Trophoblast cell (in vitro differentiated cells and primary cell): ENCODE data around the gene ATP5PO.

Source experiments
- DNase-seq, 2 donors: peaks; one replicate each; pipeline ENCODE4 v3.0.0-alpha.2; 2016
- H2AFZ ChIP-seq: 2 replicates; pipeline ENCODE4 v1.6.1; 2013; ENCODE audit warnings: low read length, moderate library complexity, mild to moderate bottlenecking; ENCODE audit not compliant: insufficient read depth, poor library complexity
- H2AK5ac ChIP-seq: 2 replicates; pipeline ENCODE4 v1.6.1; 2013; ENCODE audit warnings: mild to moderate bottlenecking, low read length
- H2BK120ac ChIP-seq: 2 replicates; pipeline ENCODE4 v1.6.1; 2013; ENCODE audit warnings: low read length, mild to moderate bottlenecking, moderate library complexity; ENCODE audit not compliant: insufficient read depth, poor library complexity
- H2BK12ac ChIP-seq: 2 replicates; pipeline ENCODE4 v1.6.1; 2013; ENCODE audit warnings: mild to moderate bottlenecking, low read length, moderate library complexity
- H2BK5ac ChIP-seq: 2 replicates; pipeline ENCODE4 v1.6.1; 2013; ENCODE audit warnings: low read length, low read depth, moderate library complexity, mild to moderate bottlenecking; ENCODE audit not compliant: poor library complexity
- H3K14ac ChIP-seq: 2 replicates; pipeline ENCODE4 v1.6.1; 2013; ENCODE audit warnings: mild to moderate bottlenecking, low read length
- H3K18ac ChIP-seq: 2 replicates; pipeline ENCODE4 v1.6.1; 2013; ENCODE audit warnings: mild to moderate bottlenecking, low read length
- H3K23ac ChIP-seq: 2 replicates; pipeline ENCODE4 v1.6.1; 2013; ENCODE audit warnings: low read length
- H3K27ac ChIP-seq: 2 replicates; pipeline ENCODE4 v1.5.1; 2013; ENCODE audit warnings: low read depth, mild to moderate bottlenecking, inconsistent platforms, low read length, moderate library complexity
- H3K27me3 ChIP-seq: 2 replicates; pipeline ENCODE4 v1.6.1; 2013; ENCODE audit warnings: inconsistent platforms, mild to moderate bottlenecking, low read length, moderate library complexity; ENCODE audit not compliant: insufficient read depth
- H3K36me3 ChIP-seq, 2 experiments: 1 replicate in 1 of 2; 2 replicates in 1 of 2; pipeline ENCODE4 v1.6.1; 2013; ENCODE audit warnings: low read length in 2 of 2, mild to moderate bottlenecking in 2 of 2, moderate library complexity in 1 of 2; ENCODE audit not compliant: insufficient read depth in 2 of 2, control insufficient read depth in 1 of 2
- H3K4ac ChIP-seq: 2 replicates; pipeline ENCODE4 v1.6.1; 2013; ENCODE audit warnings: low read depth, mild to moderate bottlenecking, low read length, moderate library complexity
- H3K4me1 ChIP-seq, 2 experiments: 1 replicate in 1 of 2; 2 replicates in 1 of 2; pipeline ENCODE4 v1.6.1; 2013; ENCODE audit warnings: low read length in 2 of 2, mild to moderate bottlenecking in 2 of 2, moderate library complexity in 1 of 2; ENCODE audit not compliant: insufficient read depth in 2 of 2, control insufficient read depth in 1 of 2
- H3K4me2 ChIP-seq: 2 replicates; pipeline ENCODE4 v1.6.1; 2013; ENCODE audit warnings: inconsistent platforms, mild to moderate bottlenecking, low read length, moderate library complexity
- H3K4me3 ChIP-seq: 2 replicates; pipeline ENCODE4 v1.5.1; 2013; ENCODE audit warnings: mild to moderate bottlenecking, low read depth, low read length, inconsistent platforms
- H3K79me1 ChIP-seq: one replicate; pipeline ENCODE4 v1.6.1; 2013; ENCODE audit warnings: low read length
- H3K79me2 ChIP-seq: 2 replicates; pipeline ENCODE4 v1.6.1; 2013; ENCODE audit warnings: low read length, mild to moderate bottlenecking; ENCODE audit not compliant: control insufficient read depth, insufficient read depth, poor library complexity
- H3K9ac ChIP-seq: 2 replicates; pipeline ENCODE4 v1.6.1; 2013; ENCODE audit warnings: mild to moderate bottlenecking, low read length
- H3K9me3 ChIP-seq: 2 replicates; pipeline ENCODE4 v1.6.1; 2013; ENCODE audit warnings: low read depth, mild to moderate bottlenecking, control low read depth, inconsistent platforms, low read length; ENCODE audit not compliant: insufficient read depth
- H4K12ac ChIP-seq: 2 replicates; pipeline ENCODE4 v1.6.1; 2013; ENCODE audit warnings: low read depth, mild to moderate bottlenecking, low read length, moderate library complexity
- H4K8ac ChIP-seq: 2 replicates; pipeline ENCODE4 v1.6.1; 2013; ENCODE audit warnings: low read depth, mild to moderate bottlenecking, low read length, moderate library complexity
- H4K91ac ChIP-seq: one replicate; pipeline ENCODE4 v1.6.1; 2013; ENCODE audit warnings: low read depth, mild to moderate bottlenecking, low read length, moderate library complexity
- WGBS: extraction: QIAGEN DNeasy Blood & Tissue Kit; methylation state at CpG from one replicate; pipeline ENCODE4 v1.1.7; 2013; ENCODE audit warnings: missing lambda C conversion rate; ENCODE audit not compliant: insufficient read length, insufficient coverage; ENCODE audit errors: extremely low coverage; 5-methylcytosine and 5-hydroxymethylcytosine counted together

Gene ATP5PO

GRCh38 chr21:33856893-33857527 is 58.6 kb downstream of the ATP5PO start:
- Histone ChIP-seq H3K4me1 (peaks cover 2 to 7% of the 10 kb centered on the region in 2 experiments), H2BK12ac (no peak overlapping the region), H3K18ac (no peak overlapping the region), H3K36me3 (no peaks in the 10 kb centered on the region), H2AFZ (no peak overlapping the region), H3K4me2 (no peak overlapping the region), H3K27ac (no peak overlapping the region), H4K8ac (no peak overlapping the region), H2BK120ac (no peak overlapping the region), H3K14ac (no peak overlapping the region), H3K9ac (no peak overlapping the region), H2BK5ac (no peak overlapping the region), H4K12ac (no peak overlapping the region), H3K79me1 (no peaks in the 10 kb centered on the region), H3K9me3 (peaks cover 3% of the 10 kb centered on the region), H4K91ac (no peak overlapping the region), H3K27me3 (no peaks in the 10 kb centered on the region), H3K4me3 (no peak overlapping the region), H2AK5ac (no peak overlapping the region), H3K4ac (no peak overlapping the region), H3K79me2 (no peaks in the 10 kb centered on the region), H3K23ac (no peak overlapping the region)
- WGBS = no CpG with 5 or more reads among the region's 17 CpGs
- no peak for DNase-seq

GRCh38 chr21:33855190-33855589 is 60.4 kb downstream of the ATP5PO start:
- no peak overlapping the region for H3K4me2 ChIP-seq
- H4K12ac ChIP-seq = no peak overlapping the region
- H3K23ac ChIP-seq = no peak overlapping the region
- no peak overlapping the region for H3K9ac ChIP-seq
- H2AK5ac ChIP-seq = no peak overlapping the region
- H2BK12ac ChIP-seq = no peak overlapping the region
- peaks cover 2 to 7% of the 10 kb centered on the region in 2 experiments for H3K4me1 ChIP-seq
- H3K4ac ChIP-seq = no peak overlapping the region
- no peaks in the 10 kb centered on the region for H3K36me3 ChIP-seq
- H3K4me3 ChIP-seq = no peak overlapping the region
- no peak overlapping the region for H2AFZ ChIP-seq
- DNase-seq = no peak
- no CpG with 5 or more reads among the region's 6 CpGs for WGBS
- no peak overlapping the region for H2BK5ac ChIP-seq
- H3K79me1 ChIP-seq = no peaks in the 10 kb centered on the region
- no peak overlapping the region for H3K27ac ChIP-seq
- no peak overlapping the region for H4K91ac ChIP-seq
- peaks cover 3% of the 10 kb centered on the region for H3K9me3 ChIP-seq
- no peak overlapping the region for H4K8ac ChIP-seq
- no peaks in the 10 kb centered on the region for H3K27me3 ChIP-seq
- H3K18ac ChIP-seq = no peak overlapping the region
- no peaks in the 10 kb centered on the region for H3K79me2 ChIP-seq
- H3K14ac ChIP-seq = no peak overlapping the region
- H2BK120ac ChIP-seq = no peak overlapping the region

- Histone ChIP-seq H2AFZ (no peak overlapping the region), H3K18ac (no peak overlapping the region), H3K36me3 (no peaks in the 10 kb centered on the region), H3K4me1 (peaks cover 2 to 7% of the 10 kb centered on the region in 2 experiments), H2BK12ac (no peak overlapping the region), H4K91ac (no peak overlapping the region), H3K79me2 (no peaks in the 10 kb centered on the region), H3K9me3 (peaks cover 3% of the 10 kb centered on the region), H3K27me3 (no peaks in the 10 kb centered on the region), H4K8ac (no peak overlapping the region), H3K4me2 (no peak overlapping the region), H3K4me3 (no peak overlapping the region), H2BK120ac (no peak overlapping the region), H3K14ac (no peak overlapping the region), H3K27ac (no peak overlapping the region), H2AK5ac (no peak overlapping the region), H3K23ac (no peak overlapping the region), H3K79me1 (no peaks in the 10 kb centered on the region), H2BK5ac (no peak overlapping the region), H3K9ac (no peak overlapping the region), H4K12ac (no peak overlapping the region), H3K4ac (no peak overlapping the region)
- WGBS = no CpG with 5 or more reads among the region's 5 CpGs
- DNase-seq = no peak
Measured at GRCh38 chr21:33854604-33855003, 61.0 kb downstream of the ATP5PO start.
